Activated CD8-positive, alpha-beta T cell treated with anti-CD3 and anti-CD28 coated beads for 36 hours (primary cell): ENCODE data around the gene CFAP47. TPM values are rescaled to one million over a fixed set of nuclear protein-coding genes. Genes with fewer than 3 reads are reported as not detected.
"Not testable (repeated sequence)": the region's sequence is repeated elsewhere in the genome, so short reads cannot be mapped to it uniquely, and the experiment has no call there.

Experiments used
- ATAC-seq: fragments of 200-7000 bp; cut with Tn5 transposase; one replicate; pipeline ENCODE4 v1.10.0; 2021; ENCODE audit warnings: mild to moderate bottlenecking, moderate library complexity
- CTCF ChIA-PET: fragments of 350-600 bp; sonication (Branson Sonifier 250); formaldehyde crosslinking; loops from one replicate; lab custom pipeline; 2021; ENCODE audit warnings: antibody characterized with exemption; lab: Charles Lee
- POLR2A ChIA-PET: fragments of 350-600 bp; sonication (Branson Sonifier 250); formaldehyde crosslinking; loops from one replicate; lab custom pipeline; 2021; ENCODE audit warnings: antibody characterized with exemption; lab: Charles Lee
- DNase-seq: peaks from one replicate; pipeline ENCODE4 v3.0.0-alpha.2; 2020
- H3K27ac Mint-ChIP-seq: one replicate; pipeline ENCODE4 v1.8.0; 2021; ENCODE audit warnings: mild to moderate bottlenecking, mixed read lengths
- H3K27me3 Mint-ChIP-seq: one replicate; pipeline ENCODE4 v1.8.0; 2021; ENCODE audit warnings: mixed read lengths
- H3K36me3 Mint-ChIP-seq: one replicate; pipeline ENCODE4 v1.8.0; 2021; ENCODE audit warnings: low read depth, mixed read lengths
- H3K4me1 Mint-ChIP-seq: one replicate; pipeline ENCODE4 v1.8.0; 2021; ENCODE audit warnings: low read depth, mixed read lengths
- H3K4me3 Mint-ChIP-seq: one replicate; pipeline ENCODE4 v1.8.0; 2021; ENCODE audit warnings: mild to moderate bottlenecking, moderate library complexity, mixed read lengths
- H3K9me3 Mint-ChIP-seq: one replicate; pipeline ENCODE4 v1.8.0; 2021; ENCODE audit warnings: mixed read lengths
- CTCF ChIP-seq: fragments of 200-600 bp; IDR thresholded peaks from one replicate; pipeline ENCODE4 v1.8.0; 2022; ENCODE audit warnings: antibody characterized with exemption, mild to moderate bottlenecking
- intact Hi-C: fragments of 100-400 bp; cut with micrococcal nuclease; formaldehyde crosslinking; loops from one replicate; pipeline ENCODE4 v1.10.0; 2022
- total RNA-seq, 2 experiments: library from RNA; stranded (reverse); gene quantifications; one replicate each; pipeline ENCODE4 v1.2.3, GENCODE V29; 2021

The CFAP47 gene
- total RNA-seq, 2 experiments from 2014 or later, result not detected

- CTCF ChIA-PET, result no interaction called here
- TF ChIP-seq CTCF, result no peak
- H3K9me3 Mint-ChIP-seq, result no peaks in the 10 kb centered on the region
- intact Hi-C loops, result no loop called here
- no peaks in the 10 kb centered on the region for H3K27me3 Mint-ChIP-seq
- ATAC-seq, result no peak
- H3K4me3 Mint-ChIP-seq, result no peak overlapping the region
- no peaks in the 10 kb centered on the region for H3K36me3 Mint-ChIP-seq
- DNase-seq, result no peak
- no peaks in the 10 kb centered on the region for H3K4me1 Mint-ChIP-seq
- H3K27ac Mint-ChIP-seq, result no peak overlapping the region
- POLR2A ChIA-PET, result no interaction called here
Measured at GRCh38 chrX:36218801-36219200, 299.3 kb downstream of the CFAP47 start.

- intact Hi-C loops, POLR2A ChIA-PET, H3K4me1 Mint-ChIP-seq, H3K4me3 Mint-ChIP-seq, DNase-seq, H3K27me3 Mint-ChIP-seq, CTCF ChIA-PET, H3K36me3 Mint-ChIP-seq, H3K9me3 Mint-ChIP-seq, H3K27ac Mint-ChIP-seq, ATAC-seq: not testable (repeated sequence)
Measured at GRCh38 chrX:36234840-36235528, 315.4 kb downstream of the CFAP47 start.

GRCh38 chrX:36241397-36241796 lies 321.9 kb downstream of the CFAP47 start:
- H3K9me3 Mint-ChIP-seq, result no peaks in the 10 kb centered on the region
- DNase-seq, result no peak
- ATAC-seq, result no peak
- no peak overlapping the region for H3K27ac Mint-ChIP-seq
- no peak for TF ChIP-seq CTCF
- ChIA-PET CTCF (no interaction called here), POLR2A (no interaction called here)
- intact Hi-C loops, result no loop called here
- H3K4me1 Mint-ChIP-seq, result no peaks in the 10 kb centered on the region
- H3K27me3 Mint-ChIP-seq, result no peaks in the 10 kb centered on the region
- H3K36me3 Mint-ChIP-seq, result no peaks in the 10 kb centered on the region
- H3K4me3 Mint-ChIP-seq, result no peak overlapping the region

- ATAC-seq (no peak), DNase-seq (no peak)
- peaks cover 4% of the 10 kb centered on the region for H3K9me3 Mint-ChIP-seq
- no peaks in the 10 kb centered on the region for H3K36me3 Mint-ChIP-seq
- no peaks in the 10 kb centered on the region for H3K27me3 Mint-ChIP-seq
- TF ChIP-seq CTCF, result no peak
- ChIA-PET CTCF (no interaction called here), POLR2A (no interaction called here)
- H3K4me3 Mint-ChIP-seq, result no peak overlapping the region
- intact Hi-C loops, result no loop called here
- H3K4me1 Mint-ChIP-seq, result no peaks in the 10 kb centered on the region
- H3K27ac Mint-ChIP-seq, result no peak overlapping the region
Measured at GRCh38 chrX:36266155-36266554, 346.6 kb downstream of the CFAP47 start.

GRCh38 chrX:36310136-36310535 lies 390.6 kb downstream of the CFAP47 start:
- POLR2A ChIA-PET, result no interaction called here
- CTCF ChIA-PET, result no interaction called here
- Mint-ChIP-seq H3K9me3 (no peaks in the 10 kb centered on the region), H3K27me3 (no peaks in the 10 kb centered on the region), H3K4me3 (no peak overlapping the region), H3K27ac (no peak overlapping the region), H3K36me3 (no peaks in the 10 kb centered on the region), H3K4me1 (no peaks in the 10 kb centered on the region)
- no peak for TF ChIP-seq CTCF
- DNase-seq (no peak), ATAC-seq (no peak)
- intact Hi-C loops, result no loop called here
